Endometrium (tissue), 2 donors: ENCODE data around the gene ALDH1B1.

ENCODE experiments used
- FAIRE-seq: peaks from 2 replicates; lab custom pipeline; 2012; peaks lifted over from hg19 to GRCh38; lab: Jason Lieb, UNC
- donor health status: control.
- donor health status: control.

ALDH1B1 gene

GRCh38 chr9:38416461-38416860, 24.0 kb downstream of the ALDH1B1 start:
- FAIRE-seq = no peak

- FAIRE-seq = no peak
Measured at GRCh38 chr9:38417003-38417945, 24.8 kb downstream of the ALDH1B1 start.

- no peak for FAIRE-seq
Measured at GRCh38 chr9:38418366-38418765, 25.9 kb downstream of the ALDH1B1 start.

- no peak for FAIRE-seq
Measured at GRCh38 chr9:38419181-38419580, 26.7 kb downstream of the ALDH1B1 start.

GRCh38 chr9:38421498-38422211, 29.2 kb downstream of the ALDH1B1 start:
- FAIRE-seq = no peak

GRCh38 chr9:38422555-38423260, 30.2 kb downstream of the ALDH1B1 start:
- no peak for FAIRE-seq

GRCh38 chr9:38423273-38423972, 30.9 kb downstream of the ALDH1B1 start:
- no peak for FAIRE-seq

- no peak for FAIRE-seq
Measured at GRCh38 chr9:38423973-38424843, 31.7 kb downstream of the ALDH1B1 start, which contains the start of gene IGFBPL1. Gene IGFBPL1, minus strand, starts transcription at chr9:38424454. Its CDS starts 30 bp downstream, at chr9:38424424.

- no peak for FAIRE-seq
Measured at GRCh38 chr9:38424918-38425317, 32.4 kb downstream of the ALDH1B1 start.

- no peak for FAIRE-seq
Measured at GRCh38 chr9:38428062-38428461, 35.6 kb downstream of the ALDH1B1 start.

GRCh38 chr9:38431116-38431515, 38.6 kb downstream of the ALDH1B1 start:
- FAIRE-seq = no peak

GRCh38 chr9:38432922-38433510, 40.5 kb downstream of the ALDH1B1 start:
- FAIRE-seq = no peak

- FAIRE-seq = no peak
Measured at GRCh38 chr9:38434365-38434764, 41.9 kb downstream of the ALDH1B1 start.

- FAIRE-seq = no peak
Measured at GRCh38 chr9:38434853-38435252, 42.4 kb downstream of the ALDH1B1 start.

GRCh38 chr9:38435521-38435920, 43.0 kb downstream of the ALDH1B1 start:
- no peak for FAIRE-seq

- FAIRE-seq = no peak
Measured at GRCh38 chr9:38436708-38437107, 44.2 kb downstream of the ALDH1B1 start.

- no peak for FAIRE-seq
Measured at GRCh38 chr9:38437193-38437823, 44.8 kb downstream of the ALDH1B1 start.

- no peak for FAIRE-seq
Measured at GRCh38 chr9:38439291-38439915, 46.9 kb downstream of the ALDH1B1 start.

- no peak for FAIRE-seq
Measured at GRCh38 chr9:38439916-38440301, 47.4 kb downstream of the ALDH1B1 start.

- no peak for FAIRE-seq
Measured at GRCh38 chr9:38440516-38440915, 48.0 kb downstream of the ALDH1B1 start.
